H1 (cell line): ENCODE data around the gene BCKDHA. TPM values are rescaled to one million over a fixed set of nuclear protein-coding genes. Genes with fewer than 3 reads are reported as not detected.

ENCODE experiments used
- POLR2A ChIP-seq, 2 experiments: IDR thresholded peaks; 1 replicate in 1 of 2; 2 replicates in 1 of 2; pipeline ENCODE4 v1.6.1; 2011; ENCODE audit warnings: low read depth in 2 of 2, low read length in 2 of 2, mild to moderate bottlenecking in 2 of 2; ENCODE audit errors: control extremely low read depth in 1 of 2
- polyA plus RNA-seq, 7 experiments: library from polyadenylated mRNA; depleted of rRNA in 3 of 7; stranded (reverse) in 5 of 7; unstranded in 2 of 7; fragments of >200 nt in 5 of 7; fragments of 200-250 nt in 2 of 7; gene quantifications; 1 replicate in 5 of 7; 2 replicates in 1 of 7; 4 replicates in 1 of 7; pipeline versions ENCODE4 v1.2.1 to v1.2.3, GENCODE V29; 2011 to 2013; ENCODE audit warnings: missing spikeins in 2 of 7, mixed read lengths in 2 of 7
- total RNA-seq: library from RNA; stranded (reverse); fragmentation: NEBNext Ultra II Directional; extraction: Animal tissue kit (Norgen Biotek cat#: 25700); gene quantifications from 2 replicates; pipeline ENCODE4 v1.2.1, GENCODE V29; 2021

Gene BCKDHA
- total and polyA plus RNA-seq, 2 of the 8 experiments (the other 6 are each of a cell fraction or from before 2014, with no cell fraction given), result 14.2 to 69.6 TPM

DNA sequence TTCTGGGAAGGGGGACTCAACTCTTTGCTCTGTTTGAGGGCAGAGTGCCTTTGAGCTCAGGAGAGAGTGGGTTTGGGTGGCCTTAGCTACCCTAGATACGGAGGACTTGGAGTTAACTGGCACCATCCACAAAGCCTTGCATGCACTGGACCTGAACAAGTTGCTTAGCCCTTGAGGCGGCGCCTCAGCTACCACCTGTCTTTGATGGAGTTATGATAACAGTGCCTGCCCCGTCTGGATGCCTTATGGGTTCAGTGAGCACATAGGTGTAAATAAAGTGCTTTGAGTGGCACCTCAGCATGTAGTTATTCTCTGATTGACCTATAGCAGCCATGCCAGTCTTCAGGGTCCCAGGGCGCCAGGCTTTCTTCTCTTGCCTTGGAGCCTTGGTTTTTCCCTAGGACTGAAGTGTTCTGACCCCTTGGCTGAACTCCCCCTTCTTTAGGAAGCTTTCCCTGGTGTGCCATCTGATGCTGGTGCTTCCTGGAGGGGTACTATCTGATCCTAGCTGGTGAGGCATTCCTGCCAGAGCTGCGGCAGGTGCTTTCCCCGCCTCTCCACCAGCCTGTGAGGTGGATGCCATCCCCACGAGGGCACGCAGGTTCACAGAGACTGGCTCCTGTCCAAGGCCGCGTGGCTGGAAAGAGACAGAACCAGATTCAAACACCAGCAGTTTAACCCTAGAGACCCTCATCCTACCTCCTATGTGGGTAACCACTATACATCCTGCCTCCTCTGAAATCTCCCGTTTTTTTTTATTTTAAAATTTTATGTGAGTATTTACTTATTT lies 5.8 kb downstream of the BCKDHA start (continued):
- TF ChIP-seq POLR2A (IDR thresholded peaks at IDR 0.05; ENCODE audit: control extremely low read depth in 1 of 2, low read depth in 2 of 2, low read length in 2 of 2), result no peak
- TF ChIP-seq, all 59 proteins: peak for 0
